Stimulated activated memory B cell treated with anti-CD40 and anti-IgM and Interleukin-4, amounts not matched to agents 10 μg/mL and 1 μg/mL and 100 μg/mL, for 72 hours (primary cell): ENCODE results near the gene AMBP.
A peak's percentile ranks its signal among the peaks of the same experiment; 100 is the strongest.

Source experiments
- ATAC-seq: fragments of 150-1000 bp; cut with Tn5 transposase; 2 replicates; pipeline ENCODE4 v1.10.0; 2021
- H3K27ac Mint-ChIP-seq: one replicate; pipeline ENCODE4 v1.8.0; 2022; ENCODE audit warnings: mild to moderate bottlenecking, mixed read lengths
- H3K27me3 Mint-ChIP-seq: one replicate; pipeline ENCODE4 v1.8.0; 2022; ENCODE audit warnings: mixed read lengths
- H3K36me3 Mint-ChIP-seq: one replicate; pipeline ENCODE4 v1.8.0; 2022; ENCODE audit warnings: mixed read lengths
- H3K4me1 Mint-ChIP-seq: one replicate; pipeline ENCODE4 v1.8.0; 2022; ENCODE audit warnings: mixed read lengths
- H3K4me3 Mint-ChIP-seq: one replicate; pipeline ENCODE4 v1.8.0; 2022; ENCODE audit warnings: mild to moderate bottlenecking, moderate library complexity, mixed read lengths
- H3K9me3 Mint-ChIP-seq: one replicate; pipeline ENCODE4 v1.8.0; 2022; ENCODE audit warnings: mixed read lengths

Gene AMBP

DNA sequence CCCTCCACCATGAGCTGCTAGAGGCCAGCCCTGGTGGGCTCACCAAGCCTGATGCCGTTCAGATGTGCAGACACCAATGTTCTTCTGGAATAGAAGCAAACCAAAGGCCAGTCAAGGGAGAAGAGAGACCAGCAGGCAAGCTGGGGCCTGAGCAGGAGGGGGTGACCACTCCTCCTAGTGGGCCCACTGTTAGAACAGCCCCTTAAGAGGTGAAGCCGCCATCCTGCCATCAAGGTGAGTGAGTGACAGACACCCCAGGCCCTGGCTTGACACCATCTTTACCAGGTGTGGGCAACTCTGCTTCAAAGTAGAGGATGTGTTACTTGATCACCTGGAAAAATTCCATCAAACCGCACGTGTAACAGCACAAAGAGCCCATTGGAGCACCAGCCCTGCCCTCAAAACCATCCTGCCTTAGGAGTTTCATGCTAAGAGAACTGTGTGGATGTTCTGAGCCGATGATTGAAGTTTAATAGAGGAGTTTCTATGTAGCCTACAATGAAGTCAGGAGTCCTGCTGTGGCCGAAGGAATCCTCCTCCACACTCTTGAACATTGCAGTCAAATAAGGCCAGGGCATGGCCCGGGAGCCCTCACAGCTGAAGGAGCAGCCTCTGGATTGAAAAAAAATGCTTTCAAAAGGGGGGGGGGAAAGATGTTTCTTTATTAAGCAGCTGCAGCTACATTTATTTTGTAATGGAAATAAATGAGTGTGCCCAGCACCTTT is 20.8 kb downstream of the AMBP start:
- Mint-ChIP-seq H3K36me3 (no peaks in the 10 kb centered on the region), H3K27me3 (peaks cover 26% of the 10 kb centered on the region), H3K27ac (no peak overlapping the region), H3K4me1 (no peaks in the 10 kb centered on the region), H3K4me3 (no peak overlapping the region), H3K9me3 (no peaks in the 10 kb centered on the region)
- peak; percentile 10 for ATAC-seq

DNA sequence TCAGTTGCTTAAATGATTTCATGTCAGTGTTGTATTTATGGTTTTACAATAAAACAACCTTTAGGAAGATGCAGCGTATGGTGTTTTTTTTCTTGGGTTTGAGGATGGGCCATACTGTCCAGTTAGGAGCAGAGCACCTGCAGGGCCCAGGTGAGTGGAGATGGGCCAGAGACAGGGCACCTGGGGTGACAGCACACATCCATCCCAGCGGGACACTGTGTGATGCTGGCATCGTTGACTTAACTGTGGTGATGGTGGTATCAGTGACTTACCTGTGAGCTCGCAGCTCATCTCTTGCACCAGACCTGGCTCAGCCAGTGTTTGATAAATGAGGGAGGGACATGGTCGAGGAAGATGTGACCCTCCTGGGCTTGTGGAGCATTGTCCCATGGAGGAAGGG is 21.6 kb downstream of the AMBP start:
- Mint-ChIP-seq H3K27ac (no peak overlapping the region), H3K4me1 (no peaks in the 10 kb centered on the region), H3K9me3 (no peaks in the 10 kb centered on the region), H3K27me3 (peaks cover 18% of the 10 kb centered on the region), H3K36me3 (no peaks in the 10 kb centered on the region), H3K4me3 (no peak overlapping the region)
- ATAC-seq = no peak

DNA sequence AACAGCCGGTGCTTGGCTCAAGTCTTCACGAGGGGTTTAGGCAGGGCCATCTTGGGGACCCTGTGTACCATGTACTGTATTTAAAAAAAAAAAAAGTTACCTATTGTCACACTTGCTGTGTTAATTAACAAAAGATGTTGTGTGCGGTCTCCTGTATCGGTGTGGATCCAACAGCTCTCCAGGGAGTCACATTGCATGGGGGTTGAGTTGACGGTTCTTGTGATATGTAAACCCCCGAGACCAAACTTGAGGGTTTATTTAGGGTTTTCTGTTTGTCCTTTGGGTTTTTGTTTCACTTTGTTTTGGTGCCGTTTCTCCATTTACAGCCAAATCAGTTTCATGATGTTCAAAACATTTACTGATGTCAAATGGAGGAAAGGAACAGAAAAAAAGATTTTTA is 22.2 kb downstream of the AMBP start:
- no peaks in the 10 kb centered on the region for H3K9me3 Mint-ChIP-seq
- H3K4me1 Mint-ChIP-seq = no peaks in the 10 kb centered on the region
- no peaks in the 10 kb centered on the region for H3K36me3 Mint-ChIP-seq
- no peak for ATAC-seq
- H3K27me3 Mint-ChIP-seq = peaks cover 12% of the 10 kb centered on the region
- H3K4me3 Mint-ChIP-seq = no peak overlapping the region
- no peak overlapping the region for H3K27ac Mint-ChIP-seq

DNA sequence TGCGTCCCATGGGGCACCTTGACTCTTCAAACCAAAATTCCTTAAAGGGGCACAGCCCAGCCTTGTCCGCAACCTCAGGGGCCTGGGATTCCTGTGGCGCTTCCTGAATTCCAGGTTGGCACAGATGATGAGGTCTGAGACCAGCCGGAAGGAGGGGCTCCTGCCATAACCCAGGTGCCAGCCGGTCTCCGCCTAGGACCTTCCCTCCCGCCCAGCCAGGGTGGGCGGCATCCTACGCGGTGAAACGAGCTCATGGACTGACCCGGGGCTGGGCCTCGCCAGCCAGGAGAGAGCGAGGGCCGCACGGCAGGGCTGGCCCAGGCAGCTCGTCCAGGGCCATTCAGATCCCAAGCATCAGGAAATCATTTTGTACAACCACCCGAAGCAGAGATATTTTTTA is 23.0 kb downstream of the AMBP start:
- ATAC-seq = no peak
- Mint-ChIP-seq H3K9me3 (no peaks in the 10 kb centered on the region), H3K4me3 (no peak overlapping the region)

DNA sequence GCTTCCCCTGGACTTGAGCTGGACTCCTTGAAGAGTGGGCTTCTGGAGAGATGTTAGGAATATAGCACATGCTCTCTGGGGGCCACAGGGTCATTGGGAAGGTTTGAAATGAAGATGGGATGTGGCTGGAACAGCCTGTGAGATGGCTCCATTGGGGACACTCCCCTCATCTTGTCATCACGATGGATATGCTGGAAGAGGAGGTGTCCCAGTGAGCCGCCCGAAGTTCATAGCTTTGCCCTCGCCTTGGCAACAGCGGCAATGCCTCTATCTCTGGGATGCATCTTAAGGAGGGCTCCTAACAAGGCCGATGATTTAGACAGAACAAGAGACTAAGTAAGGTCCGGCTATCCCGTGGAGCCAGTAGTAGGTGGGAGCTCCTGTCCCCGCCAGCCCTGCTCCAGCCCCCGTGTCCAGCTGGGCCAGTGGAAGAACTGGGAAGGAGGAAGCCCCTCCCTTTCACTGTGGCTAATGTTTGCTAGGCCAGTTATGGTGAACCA is 23.9 kb downstream of the AMBP start:
- no peak overlapping the region for H3K27ac Mint-ChIP-seq
- H3K9me3 Mint-ChIP-seq = no peaks in the 10 kb centered on the region
- no peak overlapping the region for H3K4me3 Mint-ChIP-seq
- H3K36me3 Mint-ChIP-seq = peaks cover 5% of the 10 kb centered on the region
- no peaks in the 10 kb centered on the region for H3K27me3 Mint-ChIP-seq
- ATAC-seq = no peak
- H3K4me1 Mint-ChIP-seq = no peaks in the 10 kb centered on the region

More for the DNA sequence above, 23.0 kb downstream of the AMBP start:
- Mint-ChIP-seq H3K36me3 (peaks cover under 1% of the 10 kb centered on the region), H3K4me1 (no peaks in the 10 kb centered on the region), H3K27me3 (peaks cover 4% of the 10 kb centered on the region), H3K27ac (no peak overlapping the region)

- H3K36me3 Mint-ChIP-seq = peaks cover 5% of the 10 kb centered on the region
- no peak for ATAC-seq
- H3K27me3 Mint-ChIP-seq = peaks cover 2% of the 10 kb centered on the region
- no peak overlapping the region for H3K4me3 Mint-ChIP-seq
- H3K4me1 Mint-ChIP-seq = no peaks in the 10 kb centered on the region
- H3K27ac Mint-ChIP-seq = no peak overlapping the region
- H3K9me3 Mint-ChIP-seq = no peaks in the 10 kb centered on the region
Observed at GRCh38 chr9:114053246-114054005, 24.7 kb downstream of the AMBP start.

- Mint-ChIP-seq H3K4me1 (no peaks in the 10 kb centered on the region), H3K27me3 (peaks cover 14% of the 10 kb centered on the region), H3K36me3 (peaks cover 5% of the 10 kb centered on the region), H3K9me3 (no peaks in the 10 kb centered on the region), H3K27ac (no peak overlapping the region), H3K4me3 (no peak overlapping the region)
- ATAC-seq = no peak
Observed at GRCh38 chr9:114051706-114052105, 26.4 kb downstream of the AMBP start.

GRCh38 chr9:114051281-114051680 is 26.8 kb downstream of the AMBP start:
- no peaks in the 10 kb centered on the region for H3K9me3 Mint-ChIP-seq
- H3K4me1 Mint-ChIP-seq = no peaks in the 10 kb centered on the region
- H3K27me3 Mint-ChIP-seq = peaks cover 14% of the 10 kb centered on the region
- no peak overlapping the region for H3K4me3 Mint-ChIP-seq
- H3K36me3 Mint-ChIP-seq = peaks cover 5% of the 10 kb centered on the region
- no peak overlapping the region for H3K27ac Mint-ChIP-seq
- no peak for ATAC-seq

- Mint-ChIP-seq H3K36me3 (peaks cover 5% of the 10 kb centered on the region), H3K27me3 (peaks cover 14% of the 10 kb centered on the region), H3K27ac (no peak overlapping the region), H3K4me1 (no peaks in the 10 kb centered on the region), H3K9me3 (no peaks in the 10 kb centered on the region), H3K4me3 (no peak overlapping the region)
- ATAC-seq = no peak
Observed at GRCh38 chr9:114050646-114051045, 27.5 kb downstream of the AMBP start.

- no peak overlapping the region for H3K4me3 Mint-ChIP-seq
- no peak overlapping the region for H3K27ac Mint-ChIP-seq
- H3K4me1 Mint-ChIP-seq = no peaks in the 10 kb centered on the region
- peaks cover 5% of the 10 kb centered on the region for H3K36me3 Mint-ChIP-seq
- no peaks in the 10 kb centered on the region for H3K9me3 Mint-ChIP-seq
- ATAC-seq = no peak
- peaks cover 14% of the 10 kb centered on the region for H3K27me3 Mint-ChIP-seq
Observed at GRCh38 chr9:114050226-114050568, 27.9 kb downstream of the AMBP start.

GRCh38 chr9:114049441-114050225 is 28.5 kb downstream of the AMBP start:
- Mint-ChIP-seq H3K4me3 (no peak overlapping the region), H3K36me3 (peaks cover 5% of the 10 kb centered on the region), H3K27me3 (peaks cover 14% of the 10 kb centered on the region), H3K27ac (no peak overlapping the region), H3K9me3 (no peaks in the 10 kb centered on the region), H3K4me1 (no peaks in the 10 kb centered on the region)
- no peak for ATAC-seq

- Mint-ChIP-seq H3K27ac (no peak overlapping the region), H3K36me3 (peaks cover 5% of the 10 kb centered on the region), H3K4me1 (no peaks in the 10 kb centered on the region), H3K4me3 (no peak overlapping the region), H3K9me3 (no peaks in the 10 kb centered on the region), H3K27me3 (peaks cover 14% of the 10 kb centered on the region)
- ATAC-seq = no peak
Observed at GRCh38 chr9:114048533-114049415, 29.3 kb downstream of the AMBP start.

DNA sequence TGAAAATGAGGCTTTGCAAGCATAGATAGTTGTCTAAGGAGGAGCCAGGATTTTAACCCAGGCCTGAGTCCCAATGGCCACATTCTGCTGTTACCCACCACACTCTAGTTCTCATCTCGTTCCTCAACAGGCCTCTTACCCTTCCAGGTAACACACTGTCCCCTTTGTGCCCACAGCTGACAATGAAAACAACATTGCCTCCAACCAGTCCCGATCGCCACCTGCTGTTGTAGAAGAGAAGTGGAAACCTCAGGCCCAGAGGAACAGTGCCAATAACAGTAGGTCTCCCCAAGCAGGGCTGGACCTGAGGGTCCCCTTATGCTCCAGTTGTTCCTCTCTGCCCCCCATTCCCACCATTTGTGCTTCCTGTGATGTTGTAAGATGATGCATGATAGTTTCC is 30.4 kb downstream of the AMBP start:
- Mint-ChIP-seq H3K27ac (no peak overlapping the region), H3K27me3 (peaks cover 14% of the 10 kb centered on the region), H3K9me3 (no peaks in the 10 kb centered on the region), H3K4me3 (no peak overlapping the region), H3K36me3 (peaks cover 5% of the 10 kb centered on the region), H3K4me1 (no peaks in the 10 kb centered on the region)
- no peak for ATAC-seq

DNA sequence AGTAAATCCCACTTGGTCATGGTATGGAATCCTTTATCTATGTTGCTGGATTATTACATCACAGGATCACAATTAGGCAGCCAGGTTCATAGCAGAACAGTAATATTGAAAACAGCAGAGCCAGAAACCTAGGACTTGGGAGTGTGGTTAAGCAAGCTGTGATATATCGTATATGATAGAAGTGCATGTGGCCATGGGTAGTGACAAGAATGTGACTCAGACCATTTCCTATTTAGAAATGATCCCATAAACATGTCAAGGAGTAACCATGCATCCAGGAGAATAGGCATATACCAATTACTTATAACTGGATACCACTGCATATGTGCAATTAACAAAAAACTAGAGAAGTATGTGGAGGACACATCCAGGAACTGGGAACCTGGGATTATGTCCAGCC is 31.2 kb downstream of the AMBP start:
- Mint-ChIP-seq H3K36me3 (peaks cover 5% of the 10 kb centered on the region), H3K27ac (no peak overlapping the region), H3K4me3 (no peak overlapping the region), H3K4me1 (no peaks in the 10 kb centered on the region), H3K9me3 (no peaks in the 10 kb centered on the region), H3K27me3 (peaks cover 14% of the 10 kb centered on the region)
- no peak for ATAC-seq
